ENCODE measurements around the gene KIAA1217.

KIAA1217 gene

DNA sequence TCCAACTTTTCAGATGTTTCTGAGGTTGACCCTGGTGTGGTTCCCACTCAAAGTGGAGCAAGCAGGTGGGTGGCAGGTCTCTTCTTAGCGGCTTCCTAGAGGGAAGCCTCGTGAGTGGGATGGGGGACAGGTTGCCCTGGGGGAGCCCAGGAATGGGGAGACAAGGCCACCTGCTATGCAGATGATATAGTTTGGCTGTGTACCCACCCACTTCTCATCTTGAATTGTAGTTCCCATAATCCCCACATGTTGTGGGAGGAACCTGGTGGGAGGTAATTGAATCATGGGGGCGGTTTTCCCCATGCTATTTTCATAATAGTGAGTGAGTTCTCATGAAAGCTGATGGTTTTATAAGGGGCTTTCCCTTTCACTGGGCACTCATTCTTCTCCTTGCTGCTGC is 68.3 kb downstream of the KIAA1217 start:
- Histone ChIP-seq H3K36me3 (ENCODE audit: low read length) (no peaks in the 10 kb centered on the region), H2AFZ (ENCODE audit: low read depth, low read length, severe bottlenecking) (no peak overlapping the region), H3K9ac (ENCODE audit: low read length) (no peak overlapping the region), H4K20me1 (ENCODE audit: low read depth, low read length) (no peaks in the 10 kb centered on the region), H3K4me3 (ENCODE audit: insufficient read depth, low read length, poor library complexity, severe bottlenecking) (no peak overlapping the region), H3K79me2 (ENCODE audit: insufficient read depth, low read length) (no peaks in the 10 kb centered on the region), H3K9me2 (replicated peaks; ENCODE audit: insufficient read depth, low read length) (no peaks in the 10 kb centered on the region), H3K4me2 (ENCODE audit: low read depth, low read length, poor library complexity, severe bottlenecking) (no peak overlapping the region), H3F3A (ENCODE audit: insufficient read depth) (no peaks in the 10 kb centered on the region), H3K27me3 (ENCODE audit: low read length) (no peaks in the 10 kb centered on the region), H3K27ac (ENCODE audit: low read depth, low read length) (no peak overlapping the region), H3K9me3 (ENCODE audit: insufficient read depth, low read length) (no peaks in the 10 kb centered on the region)
- TF ChIP-seq EZH2phosphoT487 (conservative IDR thresholded peaks at IDR 0.05; ENCODE audit: low read length): no peak
- TF ChIP-seq, protein P1, sequence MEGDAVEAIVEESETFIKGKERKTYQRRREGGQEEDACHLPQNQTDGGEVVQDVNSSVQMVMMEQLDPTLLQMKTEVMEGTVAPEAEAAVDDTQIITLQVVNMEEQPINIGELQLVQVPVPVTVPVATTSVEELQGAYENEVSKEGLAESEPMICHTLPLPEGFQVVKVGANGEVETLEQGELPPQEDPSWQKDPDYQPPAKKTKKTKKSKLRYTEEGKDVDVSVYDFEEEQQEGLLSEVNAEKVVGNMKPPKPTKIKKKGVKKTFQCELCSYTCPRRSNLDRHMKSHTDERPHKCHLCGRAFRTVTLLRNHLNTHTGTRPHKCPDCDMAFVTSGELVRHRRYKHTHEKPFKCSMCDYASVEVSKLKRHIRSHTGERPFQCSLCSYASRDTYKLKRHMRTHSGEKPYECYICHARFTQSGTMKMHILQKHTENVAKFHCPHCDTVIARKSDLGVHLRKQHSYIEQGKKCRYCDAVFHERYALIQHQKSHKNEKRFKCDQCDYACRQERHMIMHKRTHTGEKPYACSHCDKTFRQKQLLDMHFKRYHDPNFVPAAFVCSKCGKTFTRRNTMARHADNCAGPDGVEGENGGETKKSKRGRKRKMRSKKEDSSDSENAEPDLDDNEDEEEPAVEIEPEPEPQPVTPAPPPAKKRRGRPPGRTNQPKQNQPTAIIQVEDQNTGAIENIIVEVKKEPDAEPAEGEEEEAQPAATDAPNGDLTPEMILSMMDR (IDR thresholded peaks at IDR 0.05; ENCODE audit: insufficient read depth, low read length, poor library complexity, severe bottlenecking): no peak

DNA sequence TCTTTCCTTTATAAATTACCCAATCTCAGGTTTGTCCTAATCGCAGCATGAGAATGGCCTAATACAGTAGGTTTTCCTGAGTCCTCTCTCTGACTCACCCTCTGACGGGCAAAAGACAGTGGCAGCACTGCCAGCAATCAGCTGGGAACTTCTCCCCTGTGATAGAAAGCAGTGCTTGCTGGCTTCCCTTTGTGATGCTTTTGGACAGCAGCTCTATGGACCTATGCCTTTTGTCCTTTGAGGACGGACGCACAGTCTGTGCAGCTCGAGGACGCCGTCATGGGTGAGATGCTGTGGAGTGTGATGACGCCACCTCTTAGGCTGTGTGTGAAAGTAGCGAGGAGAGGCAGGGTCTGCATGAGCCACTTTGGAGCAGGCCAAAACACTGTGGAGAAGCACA is 68.8 kb downstream of the KIAA1217 start:
- Histone ChIP-seq H3K9ac (ENCODE audit: low read length) (no peak overlapping the region), H4K20me1 (ENCODE audit: low read depth, low read length) (no peaks in the 10 kb centered on the region), H3K9me2 (replicated peaks; ENCODE audit: insufficient read depth, low read length) (no peaks in the 10 kb centered on the region), H3K27ac (ENCODE audit: low read depth, low read length) (no peak overlapping the region), H3K79me2 (ENCODE audit: insufficient read depth, low read length) (no peaks in the 10 kb centered on the region), H3F3A (ENCODE audit: insufficient read depth) (no peaks in the 10 kb centered on the region), H3K4me2 (ENCODE audit: low read depth, low read length, poor library complexity, severe bottlenecking) (no peak overlapping the region), H3K4me3 (ENCODE audit: insufficient read depth, low read length, poor library complexity, severe bottlenecking) (no peak overlapping the region), H3K9me3 (ENCODE audit: insufficient read depth, low read length) (no peaks in the 10 kb centered on the region), H3K36me3 (ENCODE audit: low read length) (no peaks in the 10 kb centered on the region), H2AFZ (ENCODE audit: low read depth, low read length, severe bottlenecking) (no peak overlapping the region), H3K27me3 (ENCODE audit: low read length) (no peaks in the 10 kb centered on the region)
- TF ChIP-seq EZH2phosphoT487 (conservative IDR thresholded peaks at IDR 0.05; ENCODE audit: low read length): no peak
- TF ChIP-seq, protein P1 (IDR thresholded peaks at IDR 0.05; ENCODE audit: insufficient read depth, low read length, poor library complexity, severe bottlenecking): no peak

DNA sequence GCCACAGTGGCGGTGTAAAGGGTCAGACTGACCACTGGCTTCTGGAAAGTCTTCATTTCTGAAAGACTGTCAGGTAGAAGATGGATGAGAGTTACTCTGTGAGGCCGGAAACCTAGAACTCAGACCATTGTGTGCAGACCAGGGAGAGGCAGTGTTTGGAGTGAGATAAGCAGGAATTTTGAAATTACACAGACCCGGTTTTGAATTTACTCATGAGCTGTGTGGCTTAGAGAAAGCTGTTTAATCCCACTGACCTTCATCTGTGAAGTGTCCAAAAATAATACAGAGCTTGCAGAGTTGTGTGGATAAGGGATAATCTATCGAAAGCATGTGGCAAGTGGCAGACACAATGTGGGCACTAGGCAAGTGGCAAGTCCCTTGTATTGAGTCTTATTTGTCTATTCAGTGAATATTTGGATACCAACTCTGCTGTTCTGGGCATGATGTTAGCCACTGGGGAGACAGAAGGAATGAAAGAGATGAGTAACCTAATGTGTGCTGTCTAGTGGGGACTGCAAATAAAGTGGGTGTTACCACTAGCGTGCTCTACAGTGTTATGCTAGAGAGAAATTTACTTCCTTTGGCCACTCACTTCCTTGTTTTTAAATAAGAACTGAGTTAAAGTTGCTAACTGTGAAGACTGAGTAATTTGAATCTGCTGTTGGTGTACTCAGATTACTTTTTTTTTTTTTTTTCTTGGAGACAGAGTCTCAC is 69.4 kb downstream of the KIAA1217 start:
- H4K20me1 ChIP-seq (ENCODE audit: low read depth, low read length): no peaks in the 10 kb centered on the region
- no peak overlapping the region for H3K4me3 ChIP-seq (ENCODE audit: insufficient read depth, low read length, poor library complexity, severe bottlenecking)
- H3K9ac ChIP-seq (ENCODE audit: low read length): no peak overlapping the region
- no peaks in the 10 kb centered on the region for H3K79me2 ChIP-seq (ENCODE audit: insufficient read depth, low read length)
- H3K9me2 ChIP-seq (replicated peaks; ENCODE audit: insufficient read depth, low read length): no peaks in the 10 kb centered on the region
- no peaks in the 10 kb centered on the region for H3F3A ChIP-seq (ENCODE audit: insufficient read depth)
- H3K27me3 ChIP-seq (ENCODE audit: low read length): no peaks in the 10 kb centered on the region
- H3K9me3 ChIP-seq (ENCODE audit: insufficient read depth, low read length): no peaks in the 10 kb centered on the region
- H3K27ac ChIP-seq (ENCODE audit: low read depth, low read length): no peak overlapping the region
- no peak overlapping the region for H3K4me2 ChIP-seq (ENCODE audit: low read depth, low read length, poor library complexity, severe bottlenecking)
- TF ChIP-seq, protein P1 (IDR thresholded peaks at IDR 0.05; ENCODE audit: insufficient read depth, low read length, poor library complexity, severe bottlenecking): no peak
- no peak for TF ChIP-seq EZH2phosphoT487 (conservative IDR thresholded peaks at IDR 0.05; ENCODE audit: low read length)
- no peak overlapping the region for H2AFZ ChIP-seq (ENCODE audit: low read depth, low read length, severe bottlenecking)
- H3K36me3 ChIP-seq (ENCODE audit: low read length): no peaks in the 10 kb centered on the region
